ENCODE measurements around the gene FIGLA. TPM values are rescaled to one million over a fixed set of nuclear protein-coding genes. Genes with fewer than 3 reads are reported as not detected.
"Not testable (repeated sequence)": the region's sequence is repeated elsewhere in the genome, so short reads cannot be mapped to it uniquely, and the experiment has no call there.

The FIGLA gene
- total RNA-seq, 2 donors from 2014 or later = not detected

- no peak for ATAC-seq
- intact Hi-C loops (cut with DNase I) = no loop called here
Measured at GRCh38 chr2:70753031-70753430, 37.4 kb downstream of the FIGLA start.

GRCh38 chr2:70752396-70752795, 38.0 kb downstream of the FIGLA start:
- DNase-seq = no peak
- intact Hi-C loops (cut with DNase I) = no loop called here
- ATAC-seq = no peak

More at GRCh38 chr2:70753031-70753430, 37.4 kb downstream of the FIGLA start:
- DNase-seq = no peak

DNA sequence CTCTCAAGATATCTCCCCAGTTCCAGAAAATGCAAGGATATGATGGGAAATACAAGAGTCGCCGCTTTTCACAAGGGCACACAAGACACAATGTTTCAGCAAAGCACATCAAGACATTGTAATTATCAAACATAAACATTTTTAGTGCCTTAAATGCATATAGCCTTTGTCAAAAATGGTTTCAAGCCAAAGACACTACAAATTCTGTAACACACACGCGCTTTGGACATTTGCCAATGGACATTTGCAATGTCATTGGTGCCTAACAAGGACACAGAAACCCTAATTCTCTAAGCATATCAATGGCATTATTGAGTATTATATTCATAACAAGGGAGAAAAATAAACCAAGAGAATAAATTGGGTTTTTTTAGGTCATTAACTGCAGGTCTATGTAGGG, 38.6 kb downstream of the FIGLA start:
- intact Hi-C loops (cut with DNase I) = no loop called here
- DNase-seq (no peak), ATAC-seq (no peak)

DNA sequence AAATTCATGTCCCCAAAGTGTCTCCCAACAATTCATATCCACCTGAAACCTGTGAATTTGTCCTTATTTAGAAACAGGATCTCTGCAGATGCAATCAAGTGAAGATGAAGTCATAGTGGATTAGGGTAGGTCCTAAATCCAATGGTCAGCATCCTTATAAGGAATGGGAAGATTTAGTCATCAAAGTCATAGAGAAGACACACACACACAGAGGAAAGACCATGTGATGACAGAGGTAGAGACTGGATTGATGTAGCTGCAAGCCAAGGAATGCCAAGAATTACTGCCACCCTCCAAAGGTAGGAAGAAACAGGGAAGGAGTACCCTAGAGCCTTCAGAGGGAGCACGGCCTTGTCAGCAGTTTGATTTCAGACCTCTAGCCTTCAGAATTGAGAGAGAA, 40.1 kb downstream of the FIGLA start:
- ATAC-seq (no peak), DNase-seq (no peak)
- intact Hi-C loops (cut with DNase I) = no loop called here

GRCh38 chr2:70748002-70748784, 42.2 kb downstream of the FIGLA start:
- intact Hi-C loops (cut with DNase I) = no loop called here
- ATAC-seq (no peak), DNase-seq (no peak)

DNA sequence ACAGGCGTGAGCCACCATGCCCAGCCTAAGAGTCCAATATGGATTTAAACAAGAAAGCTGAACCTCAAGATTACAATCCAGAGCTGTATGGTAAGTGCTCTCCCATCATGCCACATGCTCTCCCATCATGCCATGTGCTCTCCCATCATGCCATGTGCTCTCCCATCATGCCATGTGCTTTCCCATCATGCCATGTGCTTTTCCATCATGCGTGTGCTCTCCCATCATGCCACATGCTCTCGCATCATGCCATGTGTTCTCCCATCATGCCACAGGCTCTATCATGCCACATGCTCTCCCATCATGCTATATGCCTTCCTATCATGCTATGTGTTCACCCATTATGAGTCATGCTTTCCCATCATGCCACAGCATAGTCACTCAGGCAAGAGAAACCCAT, 43.2 kb downstream of the FIGLA start:
- intact Hi-C loops (cut with DNase I) = no loop called here
- DNase-seq (no peak), ATAC-seq (no peak)

GRCh38 chr2:70746094-70746974, 44.1 kb downstream of the FIGLA start:
- DNase-seq = no peak
- intact Hi-C loops (cut with DNase I) = no loop called here
- ATAC-seq = no peak

DNA sequence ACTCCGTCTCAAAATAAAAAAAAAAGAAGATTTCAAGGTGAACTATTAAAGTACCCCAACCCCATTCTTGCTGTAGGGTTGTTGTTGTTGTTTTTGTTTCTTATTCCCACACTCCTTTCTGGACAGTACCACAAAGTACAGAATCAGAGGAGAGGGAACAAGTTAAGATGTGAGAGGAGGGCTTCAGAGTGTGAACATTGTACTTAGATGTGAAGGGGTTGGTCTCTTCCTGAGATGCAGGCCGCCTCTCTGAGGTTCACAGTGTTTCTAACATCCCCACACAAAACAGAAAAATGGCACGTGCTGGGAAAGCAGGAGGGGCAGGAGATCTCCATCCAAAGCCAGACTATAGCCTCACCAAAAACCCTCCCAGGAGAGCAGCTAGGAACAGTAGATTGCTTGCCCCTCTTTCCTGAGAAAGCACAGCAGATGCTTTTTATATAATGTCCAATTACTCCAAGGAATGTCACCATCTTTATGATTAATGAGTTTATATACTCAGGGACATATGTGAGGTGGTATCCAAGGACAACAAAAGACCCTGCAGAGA, 45.1 kb downstream of the FIGLA start:
- DNase-seq (no peak), ATAC-seq (no peak)
- intact Hi-C loops (cut with DNase I) = no loop called here

DNA sequence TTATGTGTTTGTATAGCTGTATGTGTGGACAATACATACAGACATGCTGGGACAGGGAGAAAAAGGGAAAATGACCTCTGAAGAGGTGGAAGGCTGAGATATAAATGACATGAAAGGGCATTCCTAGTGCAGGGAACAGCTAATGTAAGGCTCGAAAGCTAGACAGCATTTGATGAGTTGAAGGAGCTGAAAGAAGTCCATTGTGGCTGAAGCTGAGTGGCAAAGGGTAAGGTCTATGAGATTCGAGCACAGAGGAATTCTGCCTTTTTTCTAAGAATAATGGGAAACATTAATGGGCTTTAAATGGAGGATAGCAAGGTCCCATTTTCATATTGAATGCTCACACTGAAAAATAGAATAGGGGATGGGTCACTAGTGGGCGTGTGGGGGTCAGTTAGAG, 46.0 kb downstream of the FIGLA start:
- intact Hi-C loops (cut with DNase I) = no loop called here
- DNase-seq = no peak
- no peak for ATAC-seq

DNA sequence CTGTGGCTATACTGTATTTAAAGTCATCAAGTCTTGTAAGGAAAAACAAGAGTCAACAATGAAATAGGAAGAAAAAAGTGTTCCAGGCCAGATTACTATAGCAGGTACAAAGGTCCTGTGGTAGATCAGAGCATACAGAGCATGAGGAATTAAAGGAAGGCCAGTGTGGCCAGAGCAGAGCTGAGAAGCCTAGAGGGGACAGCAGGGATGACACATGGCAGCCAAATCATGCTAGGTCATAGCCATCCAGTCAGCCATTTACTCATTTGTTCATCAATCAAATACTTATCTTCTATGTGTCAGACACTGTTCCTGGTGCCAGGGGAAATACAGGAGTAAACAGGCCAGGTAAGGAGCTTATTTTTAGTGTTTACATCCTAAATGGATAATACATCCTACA, 46.8 kb downstream of the FIGLA start:
- intact Hi-C loops (cut with DNase I) = no loop called here
- DNase-seq = no peak
- ATAC-seq = no peak

DNA sequence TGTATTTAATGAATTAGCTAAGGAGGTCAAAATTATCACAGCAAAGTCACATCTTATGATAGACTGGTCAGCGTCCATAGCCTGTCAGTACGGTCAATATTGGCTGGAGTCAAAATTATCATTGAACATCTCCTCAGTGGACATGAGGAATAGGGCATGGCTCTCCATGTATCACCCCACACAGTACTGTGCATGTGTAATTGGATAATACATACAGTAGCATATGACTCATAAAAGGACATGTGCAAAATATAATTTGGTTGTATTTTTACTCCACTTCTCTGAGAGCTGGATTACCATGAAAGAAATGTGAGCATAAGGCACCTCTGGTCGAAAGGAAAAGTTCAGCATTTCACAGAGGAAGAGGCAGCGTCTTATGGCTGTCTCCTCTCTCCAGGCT, 47.4 kb downstream of the FIGLA start:
- ATAC-seq (no peak), DNase-seq (no peak)
- intact Hi-C loops (cut with DNase I) = no loop called here

DNA sequence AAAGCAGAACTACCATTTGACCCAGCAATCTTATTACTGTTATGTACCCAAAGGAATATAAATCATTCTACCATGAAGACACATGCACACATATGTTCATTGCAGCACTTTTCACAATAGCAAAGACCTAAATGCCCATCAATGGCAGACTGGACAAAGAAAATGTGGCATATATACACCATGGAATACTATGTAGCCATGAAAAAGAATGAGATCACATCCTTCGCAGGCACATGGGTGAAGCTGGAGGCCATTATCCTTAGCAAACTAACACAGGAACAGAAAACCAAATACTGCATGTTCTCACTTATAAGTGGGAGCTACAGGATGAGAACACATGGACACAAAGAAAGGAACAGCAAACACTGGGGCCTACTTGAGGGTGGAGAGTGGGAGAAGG, 51.0 kb downstream of the FIGLA start:
- DNase-seq; ATAC-seq; intact Hi-C loops (cut with DNase I): not testable (repeated sequence)

- ATAC-seq (no peak), DNase-seq (no peak)
- intact Hi-C loops (cut with DNase I) = no loop called here
Measured at GRCh38 chr2:70738159-70738558, 52.3 kb downstream of the FIGLA start.

- intact Hi-C loops (cut with DNase I) = no loop called here
- ATAC-seq (no peak), DNase-seq (no peak)
Measured at GRCh38 chr2:70735071-70735470, 55.4 kb downstream of the FIGLA start.

DNA sequence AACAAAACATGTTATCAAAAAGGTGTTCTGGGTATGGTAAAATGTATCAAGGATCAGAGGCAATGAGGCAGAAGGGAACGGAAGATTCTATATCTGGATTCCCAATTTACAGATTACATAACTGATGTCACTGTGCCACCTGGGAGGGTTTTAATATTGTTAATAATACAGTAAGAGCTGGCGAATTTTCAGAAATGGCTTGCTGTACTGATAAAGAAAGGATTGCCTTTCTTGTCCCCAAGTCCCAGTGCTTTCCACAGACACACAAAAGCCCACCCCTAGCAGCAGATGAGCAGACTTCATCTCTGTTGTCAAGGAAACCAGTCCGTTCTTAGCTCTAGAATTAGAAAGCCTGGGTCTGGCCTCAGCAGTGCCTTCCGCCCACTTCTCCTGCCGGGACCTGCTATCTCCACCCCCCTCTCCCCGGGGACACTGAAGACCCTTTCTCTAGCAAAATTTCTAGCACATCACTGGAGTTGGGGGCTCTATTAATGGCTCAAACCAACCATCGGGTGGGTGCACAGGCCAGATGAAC, 56.7 kb downstream of the FIGLA start:
- DNase-seq (no peak), ATAC-seq (no peak)
- intact Hi-C loops (cut with DNase I) = no loop called here

- intact Hi-C loops (cut with DNase I) = no loop called here
- DNase-seq (no peak), ATAC-seq (no peak)
Measured at GRCh38 chr2:70732766-70733645, 57.4 kb downstream of the FIGLA start.

DNA sequence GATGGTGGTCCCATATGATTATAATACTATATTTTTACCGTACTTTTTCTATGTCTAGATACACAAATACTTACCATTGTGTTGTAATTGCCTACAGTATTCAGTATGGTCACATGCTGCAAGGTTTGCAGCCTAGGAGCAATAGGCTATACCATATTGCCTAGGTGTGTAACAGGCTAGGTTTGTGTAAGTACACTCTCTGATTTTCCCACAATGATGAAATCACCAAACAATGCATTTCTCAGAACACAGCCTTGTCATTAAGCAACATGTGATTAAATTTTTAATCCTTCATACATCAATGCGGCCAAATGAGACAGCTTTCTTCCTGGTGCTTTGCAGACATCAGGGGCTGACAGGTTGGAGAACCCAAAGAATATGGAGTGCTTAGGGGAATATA, 59.7 kb downstream of the FIGLA start:
- no peak for ATAC-seq
- no peak for DNase-seq
- intact Hi-C loops (cut with DNase I) = no loop called here

GRCh38 chr2:70729647-70730046, 60.8 kb downstream of the FIGLA start:
- intact Hi-C loops (cut with DNase I) = no loop called here
- DNase-seq (no peak), ATAC-seq (no peak)

GRCh38 chr2:70728128-70728527, 62.3 kb downstream of the FIGLA start:
- intact Hi-C loops (cut with DNase I) = no loop called here
- ATAC-seq = no peak
- DNase-seq = no peak
